HCT116 (cell line): ENCODE results near the gene PTGR2. TPM values are rescaled to one million over a fixed set of nuclear protein-coding genes. Genes with fewer than 3 reads are reported as not detected.

ENCODE experiments used
- ATAC-seq: fragments of 200-7000 bp; cut with Tn5 transposase; 2 replicates; pipeline ENCODE4 v1.9.1; 2020; ENCODE audit warnings: mild to moderate bottlenecking, moderate library complexity
- BruUV-seq: library from RNA; stranded (reverse); fragments of 400-500 nt; replicated peaks from 2 replicates; lab custom pipeline; 2021; lab: Mats Ljungman, UMichigan
- CTCF ChIA-PET: fragments of 300-600 bp; sonication (Branson Sonifier 250); formaldehyde crosslinking; loops from one replicate; lab custom pipeline; 2021; ENCODE audit warnings: antibody characterized with exemption; lab: Charles Lee
- POLR2A ChIA-PET: fragments of 300-600, 350-600 bp; sonication (Branson Sonifier 250); formaldehyde crosslinking; loops from one replicate; lab custom pipeline; 2021; ENCODE audit warnings: antibody characterized with exemption; lab: Charles Lee
- RAD21 ChIA-PET, 2 experiments: fragments of 300-600 bp; sonication (Branson Sonifier 250); formaldehyde crosslinking; loops; one replicate each; lab custom pipeline; 2023; ENCODE audit warnings: low total read pairs in 2 of 2; ENCODE audit not compliant: uncharacterized antibody in 2 of 2, unreplicated experiment in 2 of 2, low non-redundant PET in 1 of 2; lab: Charles Lee
- DNase-seq: peaks from one replicate; pipeline ENCODE4 v3.0.0-alpha.2; 2010; ENCODE audit warnings: low read depth, low spot score
- H2AFZ ChIP-seq: fragments of 200-600 bp; shearing (Covaris generic), sonication (generic); 2 replicates; pipeline ENCODE4 v1.6.1; 2017; ENCODE audit warnings: low read depth, mixed run types, mixed read lengths, antibody characterized with exemption, low read length; ENCODE audit not compliant: poor library complexity, severe bottlenecking
- H3K27ac ChIP-seq: 2 replicates; pipeline ENCODE4 v1.5.1; 2012; ENCODE audit warnings: low read depth, low read length
- H3K27me3 ChIP-seq: fragments of 200-600 bp; sonication (generic); 2 replicates; pipeline ENCODE4 v1.6.1; 2016; ENCODE audit warnings: mixed run types, low read length, mixed read lengths; ENCODE audit not compliant: insufficient read depth
- H3K36me3 ChIP-seq, 2 experiments: fragments of 200-500 bp in 1 of 2; fragments of 200-600 bp in 1 of 2; sonication (Bioruptor generic) in 1 of 2; sonication (generic) in 1 of 2; 2 replicates each; pipeline versions ENCODE4 v1.5.1 to v1.6.1; 2014 to 2016; ENCODE audit warnings: low read length in 2 of 2, inconsistent platforms in 1 of 2, mixed read lengths in 1 of 2, mixed run types in 1 of 2; ENCODE audit not compliant: insufficient read depth in 2 of 2, control insufficient read depth in 1 of 2
- H3K4me1 ChIP-seq, 2 experiments: fragments of 200-600 bp in 1 of 2; sonication (generic) in 1 of 2; 2 replicates each; pipeline versions ENCODE4 v1.5.1 to v1.6.1; 2012 to 2017; ENCODE audit warnings: low read length in 2 of 2, inconsistent platforms in 1 of 2, mild to moderate bottlenecking in 1 of 2, mixed read lengths in 1 of 2, mixed run types in 1 of 2, moderate library complexity in 1 of 2; ENCODE audit not compliant: insufficient read depth in 2 of 2, control insufficient read depth in 1 of 2
- H3K4me2 ChIP-seq: fragments of 200-600 bp; sonication (generic); 2 replicates; pipeline ENCODE4 v1.6.1; 2017; ENCODE audit warnings: mixed run types, low read length, mixed read lengths
- H3K4me3 ChIP-seq, 2 experiments: fragments of 200-600 bp in 1 of 2; sonication (generic) in 1 of 2; replicated peaks in 1 of 2; 2 replicates each; pipeline ENCODE4 v1.5.1; 2011 to 2016; ENCODE audit warnings: low read length in 2 of 2, control low read depth in 1 of 2, low read depth in 1 of 2, mild to moderate bottlenecking in 1 of 2, mixed read lengths in 1 of 2, mixed run types in 1 of 2
- H3K79me2 ChIP-seq: fragments of 200-600 bp; sonication (generic); 2 replicates; pipeline ENCODE4 v1.6.1; 2017; ENCODE audit warnings: mild to moderate bottlenecking, mixed run types, low read length, moderate library complexity, mixed read lengths; ENCODE audit not compliant: insufficient read depth
- H3K9ac ChIP-seq: fragments of 200-600 bp; sonication (generic); 2 replicates; pipeline ENCODE4 v1.6.1; 2016; ENCODE audit warnings: low read length, mixed read lengths
- H3K9me2 ChIP-seq: fragments of 200-600 bp; sonication (generic), shearing (Covaris generic); 2 replicates; pipeline ENCODE4 v1.6.1; 2017; ENCODE audit warnings: mixed run types, mild to moderate bottlenecking, moderate library complexity; ENCODE audit not compliant: insufficient read depth
- H3K9me3 ChIP-seq, 2 experiments: fragments of 200-500 bp in 1 of 2; fragments of 200-600 bp in 1 of 2; sonication (Bioruptor generic) in 1 of 2; sonication (generic) in 1 of 2; 2 replicates each; pipeline ENCODE4 v1.6.1; 2014 to 2017; ENCODE audit warnings: low read length in 2 of 2, mixed read lengths in 2 of 2, inconsistent platforms in 1 of 2, low read depth in 1 of 2, mild to moderate bottlenecking in 1 of 2, mixed run types in 1 of 2, moderate library complexity in 1 of 2; ENCODE audit not compliant: control insufficient read depth in 1 of 2, insufficient read depth in 1 of 2
- H4K20me1 ChIP-seq: fragments of 200-600 bp; sonication (generic), shearing (Covaris generic); 2 replicates; pipeline ENCODE4 v1.6.1; 2017; ENCODE audit warnings: mixed run types, mild to moderate bottlenecking, moderate library complexity; ENCODE audit not compliant: insufficient read depth
- CTCF ChIP-seq, 3 experiments: fragments of 200-600 bp in 1 of 3; sonication (generic) in 1 of 3; IDR thresholded peaks in 2 of 3; conservative IDR thresholded peaks in 1 of 3; 2 replicates each; pipeline ENCODE4 v1.5.1; 2012 to 2017; ENCODE audit warnings: low read depth in 2 of 3, low read length in 2 of 3, antibody characterized with exemption in 1 of 3, borderline replicate concordance in 1 of 3, control low read depth in 1 of 3, mild to moderate bottlenecking in 1 of 3, mixed read lengths in 1 of 3, mixed run types in 1 of 3, moderate library complexity in 1 of 3; ENCODE audit not compliant: insufficient read depth in 1 of 3
- EZH2 ChIP-seq: fragments of 200-600 bp; sonication (generic); IDR thresholded peaks from 2 replicates; pipeline ENCODE4 v1.6.1; 2017; ENCODE audit warnings: antibody characterized with exemption, mixed run types
- JUND ChIP-seq: IDR thresholded peaks from 2 replicates; pipeline ENCODE4 v1.6.1; 2012
- MAX ChIP-seq: IDR thresholded peaks from 2 replicates; pipeline ENCODE4 v1.6.1; 2012
- POLR2A ChIP-seq: IDR thresholded peaks from 2 replicates; pipeline ENCODE4 v1.7.0; 2011; ENCODE audit warnings: borderline replicate concordance; ENCODE audit not compliant: insufficient read depth, insufficient read length; ENCODE audit errors: extremely low read depth
- POLR2AphosphoS5 ChIP-seq: IDR thresholded peaks from 2 replicates; pipeline ENCODE4 v1.6.1; 2011; ENCODE audit warnings: mild to moderate bottlenecking, low read depth, low read length, moderate library complexity
- RAD21 ChIP-seq: IDR thresholded peaks from 2 replicates; pipeline ENCODE4 v1.6.1; 2012; ENCODE audit warnings: low read depth, mild to moderate bottlenecking
- SIN3A ChIP-seq: IDR thresholded peaks from 2 replicates; pipeline ENCODE4 v1.6.1; 2012; ENCODE audit warnings: low read depth
- SRF ChIP-seq: IDR thresholded peaks from 2 replicates; pipeline ENCODE4 v1.6.1; 2012; ENCODE audit warnings: low read depth
- TCF7L2 ChIP-seq: IDR thresholded peaks from 2 replicates; pipeline ENCODE4 v1.7.0; 2011; ENCODE audit warnings: borderline replicate concordance, inconsistent platforms; ENCODE audit not compliant: insufficient read depth, insufficient read length; ENCODE audit errors: extremely low read depth
- ZFX ChIP-seq: fragments of 450-650 bp; IDR thresholded peaks from 2 replicates; pipeline ENCODE4 v1.6.1; 2017
- intact Hi-C: fragments of 100-400 bp; cut with micrococcal nuclease; formaldehyde crosslinking; loops from 2 replicates; pipeline ENCODE4 v1.10.0; 2022
- total RNA-seq: library from RNA; stranded (reverse); gene quantifications from one replicate; pipeline ENCODE4 v1.2.1, GENCODE V29; 2021; ENCODE audit not compliant: unreplicated experiment

Gene PTGR2
- total RNA-seq, 1 experiment from 2014 or later = 22.1 TPM

GRCh38 chr14:73807457-73807856, 44.2 kb upstream of the PTGR2 start (continued):
- TF ChIP-seq TCF7L2 = no peak

- BruUV-seq = no TSS peak
- ATAC-seq = no peak
- ChIA-PET RAD21 (no interaction called here), CTCF (interaction anchor here (0.7 kb wide), 1 partner anchor 303 kb away, joined by 3 read pairs; no protein-coding TSS in a partner anchor), POLR2A (no interaction called here)
- intact Hi-C loops = no loop called here
- Histone ChIP-seq H3K27ac (no peak overlapping the region), H3K9me2 (no peaks in the 10 kb centered on the region), H3K4me1 (peaks cover 3 to 4% of the 10 kb centered on the region in 2 experiments; a peak in 3 of 4 replicates), H3K79me2 (no peaks in the 10 kb centered on the region), H3K27me3 (no peaks in the 10 kb centered on the region), H3K9me3 (no peaks in the 10 kb centered on the region), H4K20me1 (no peaks in the 10 kb centered on the region), H3K36me3 (no peaks in the 10 kb centered on the region), H2AFZ (no peak overlapping the region), H3K4me3 (no peak overlapping the region), H3K4me2 (no peak overlapping the region), H3K9ac (no peak overlapping the region)
- DNase-seq = no peak
- TF ChIP-seq SIN3A (no peak), JUND (no peak), CTCF (IDR thresholded peaks at IDR 0.05 in 2 of 3, conservative IDR thresholded peaks at IDR 0.05 in 1 of 3; ENCODE audit: borderline replicate concordance in 1 of 3, insufficient read depth in 1 of 3, low read depth in 2 of 3, low read length in 2 of 3) (no peak), POLR2AphosphoS5 (no peak), ZFX (no peak), MAX (no peak), RAD21 (no peak), POLR2A (no peak), SRF (no peak), EZH2 (no peak)
Observed at GRCh38 chr14:73809391-73809790, 42.2 kb upstream of the PTGR2 start.
